Fibroblast of lung (primary cell): ENCODE data around the gene PTPN22. TPM values are rescaled to one million over a fixed set of nuclear protein-coding genes. Genes with fewer than 3 reads are reported as not detected.

Experiments
- DNase-seq, 2 donors: peaks; one replicate each; pipeline versions ENCODE4 v3.0.0 to v3.0.0-alpha.2; 2010; ENCODE audit warnings: low read depth in 2 of 2
- H2AFZ ChIP-seq: 2 replicates; pipeline ENCODE4 v1.5.1; 2012; ENCODE audit warnings: low read length, control low read depth, inconsistent platforms
- H3K27ac ChIP-seq: 2 replicates; pipeline ENCODE4 v1.5.1; 2011; ENCODE audit warnings: low read length, control low read depth; ENCODE audit not compliant: insufficient read depth
- H3K27me3 ChIP-seq: 2 replicates; pipeline ENCODE4 v1.5.1; 2011; ENCODE audit warnings: mild to moderate bottlenecking, low read length; ENCODE audit not compliant: control insufficient read depth, insufficient read depth
- H3K36me3 ChIP-seq: 2 replicates; pipeline ENCODE4 v1.5.1; 2011; ENCODE audit warnings: low read length; ENCODE audit not compliant: control insufficient read depth, insufficient read depth
- H3K4me1 ChIP-seq: 2 replicates; pipeline ENCODE4 v1.5.1; 2011; ENCODE audit warnings: low read length; ENCODE audit not compliant: control insufficient read depth, insufficient read depth; ENCODE audit errors: extremely low read depth
- H3K4me2 ChIP-seq: 2 replicates; pipeline ENCODE4 v1.5.1; 2011; ENCODE audit warnings: low read length, control low read depth; ENCODE audit not compliant: insufficient read depth; ENCODE audit errors: extremely low read depth
- H3K4me3 ChIP-seq, 4 experiments: fragments of 200-600 bp in 1 of 4; sonication (generic) in 1 of 4; replicated peaks in 1 of 4; 2 replicates each; pipeline ENCODE4 v1.5.1; 2011 to 2016; ENCODE audit warnings: low read length in 4 of 4, low read depth in 3 of 4, mild to moderate bottlenecking in 3 of 4, control low read depth in 2 of 4, inconsistent platforms in 1 of 4, mixed read lengths in 1 of 4; ENCODE audit not compliant: insufficient read depth in 1 of 4; ENCODE audit errors: control extremely low read depth in 1 of 4
- H3K79me2 ChIP-seq: 2 replicates; pipeline ENCODE4 v1.5.1; 2012; ENCODE audit warnings: mild to moderate bottlenecking, low read length, inconsistent platforms; ENCODE audit not compliant: control insufficient read depth, insufficient read depth
- H3K9ac ChIP-seq: 2 replicates; pipeline ENCODE4 v1.5.1; 2011; ENCODE audit warnings: mild to moderate bottlenecking, low read length, control low read depth; ENCODE audit not compliant: insufficient read depth
- H3K9me3 ChIP-seq: 2 replicates; pipeline ENCODE4 v1.5.1; 2012; ENCODE audit warnings: low read depth, low read length; ENCODE audit not compliant: control insufficient read depth, insufficient read depth
- H4K20me1 ChIP-seq: 2 replicates; pipeline ENCODE4 v1.5.1; 2011; ENCODE audit warnings: low read length; ENCODE audit not compliant: control insufficient read depth, insufficient read depth; ENCODE audit errors: extremely low read depth
- CTCF ChIP-seq, 2 donors: IDR thresholded peaks in 1 of 2; conservative IDR thresholded peaks in 1 of 2; 1 replicate in 1 of 2; 2 replicates in 1 of 2; pipeline ENCODE4 v1.5.1; 2011 to 2012; ENCODE audit warnings: low read length in 2 of 2, control low read depth in 1 of 2, inconsistent platforms in 1 of 2, low read depth in 1 of 2, mild to moderate bottlenecking in 1 of 2
- EZH2 ChIP-seq: IDR thresholded peaks from 2 replicates; pipeline ENCODE4 v1.5.1; 2012; ENCODE audit warnings: low read length, control low read depth, mild to moderate bottlenecking; ENCODE audit errors: missing control alignments
- polyA plus RNA-seq, 2 donors: library from polyadenylated mRNA; depleted of rRNA in 1 of 2; stranded (reverse) in 1 of 2; unstranded in 1 of 2; fragments of >200 nt; gene quantifications; 2 replicates each; pipeline ENCODE4 v1.2.1, GENCODE V29; 2011 to 2012; ENCODE audit warnings: missing spikeins in 1 of 2
- total RNA-seq: library from RNA; depleted of rRNA; stranded (reverse); fragments of >200 nt; gene quantifications from 2 replicates; pipeline ENCODE4 v1.2.1, GENCODE V29; 2014

Gene PTPN22
- total and polyA plus RNA-seq, 2 donors (not counting 1 experiment from before 2014, with no cell fraction given), result 0.10 to 0.33 TPM

- Histone ChIP-seq H3K27me3 (no peaks in the 10 kb centered on the region), H3K9me3 (no peaks in the 10 kb centered on the region), H3K4me3 (no peak overlapping the region), H4K20me1 (no peaks in the 10 kb centered on the region), H3K27ac (no peak overlapping the region), H3K79me2 (no peaks in the 10 kb centered on the region), H2AFZ (peak overlapping the region; percentile 55), H3K4me2 (peak overlapping the region; percentile 59), H3K36me3 (peaks cover 1% of the 10 kb centered on the region), H3K4me1 (no peaks in the 10 kb centered on the region), H3K9ac (no peak overlapping the region)
- no peak for TF ChIP-seq EZH2
- TF ChIP-seq CTCF (conservative IDR thresholded peaks at IDR 0.05 in 1 of 2, IDR thresholded peaks at IDR 0.05 in 1 of 2; ENCODE audit: low read depth in 1 of 2, low read length in 2 of 2), result no peak
- DNase-seq, result no peak
Measured at GRCh38 chr1:113768916-113769600, 102.5 kb downstream of the PTPN22 start.

- TF ChIP-seq EZH2 (no peak), CTCF (conservative IDR thresholded peaks at IDR 0.05 in 1 of 2, IDR thresholded peaks at IDR 0.05 in 1 of 2; ENCODE audit: low read depth in 1 of 2, low read length in 2 of 2) (no peak)
- peaks cover 1% of the 10 kb centered on the region for H3K36me3 ChIP-seq
- DNase-seq, result peak; percentile 48 to 75
- no peaks in the 10 kb centered on the region for H3K27me3 ChIP-seq
- no peaks in the 10 kb centered on the region for H3K4me1 ChIP-seq
- no peaks in the 10 kb centered on the region for H3K9me3 ChIP-seq
- no peak overlapping the region for H3K27ac ChIP-seq
- H3K79me2 ChIP-seq, result no peaks in the 10 kb centered on the region
- no peak overlapping the region for H2AFZ ChIP-seq
- no peak overlapping the region for H3K4me3 ChIP-seq
- no peaks in the 10 kb centered on the region for H4K20me1 ChIP-seq
- H3K9ac ChIP-seq, result no peak overlapping the region
- H3K4me2 ChIP-seq, result no peak overlapping the region
Measured at GRCh38 chr1:113765306-113766230, 105.9 kb downstream of the PTPN22 start.

Other genes starting within 250 kb of the PTPN22 start
- 33.4 and 36.3 TPM in 2 replicates for gene PHTF1, start 112.2 kb downstream of the PTPN22 start, total RNA-seq
- gene PHTF1, start 112.2 kb downstream of the PTPN22 start, polyA plus RNA-seq, result 15.4 and 16.9 TPM in 2 replicates
- gene RSBN1, start 59.2 kb downstream of the PTPN22 start, total RNA-seq, result 8.7 and 9.4 TPM in 2 replicates
- gene RSBN1, start 59.2 kb downstream of the PTPN22 start, polyA plus RNA-seq, result 6.4 and 10.2 TPM in 2 replicates
- under 0.01 TPM in 1 of 2 replicates, not detected in the other for gene BCL2L15, start 15.9 kb upstream of the PTPN22 start, total RNA-seq
- 0.03 and 0.19 TPM in 2 replicates for gene BCL2L15, start 15.9 kb upstream of the PTPN22 start, polyA plus RNA-seq
- gene AP4B1, start 33.1 kb upstream of the PTPN22 start, total RNA-seq, result 11.7 and 12.1 TPM in 2 replicates
- 16.8 TPM in 2 replicates for gene AP4B1, start 33.1 kb upstream of the PTPN22 start, polyA plus RNA-seq
- gene DCLRE1B, start 33.6 kb upstream of the PTPN22 start, total RNA-seq, result 0.66 and 1.0 TPM in 2 replicates
- gene DCLRE1B, start 33.6 kb upstream of the PTPN22 start, polyA plus RNA-seq, result 3.4 and 6.4 TPM in 2 replicates
- gene HIPK1, start 57.6 kb upstream of the PTPN22 start, total RNA-seq, result 18.2 and 19.8 TPM in 2 replicates
- 24.5 and 28.5 TPM in 2 replicates for gene HIPK1, start 57.6 kb upstream of the PTPN22 start, polyA plus RNA-seq
- 68.0 and 78.8 TPM in 2 replicates for gene OLFML3, start 107.8 kb upstream of the PTPN22 start, total RNA-seq
- gene OLFML3, start 107.8 kb upstream of the PTPN22 start, polyA plus RNA-seq, result 133 and 163 TPM in 2 replicates